Stimulated activated CD4-positive, alpha-beta T cell treated with anti-CD3 and anti-CD28 coated beads, Interleukin-1b, Interleukin-23, amount 100 ng/mL, for 48 hours (primary cell): Measurements from ENCODE around the gene SLC4A4.

Experiments used
- DNase-seq: peaks from one replicate; pipeline ENCODE4 v3.0.0-alpha.2; 2020

The SLC4A4 gene

GRCh38 chr4:71474731-71475130, 135.9 kb downstream of the SLC4A4 start:
- no peak for DNase-seq

DNA sequence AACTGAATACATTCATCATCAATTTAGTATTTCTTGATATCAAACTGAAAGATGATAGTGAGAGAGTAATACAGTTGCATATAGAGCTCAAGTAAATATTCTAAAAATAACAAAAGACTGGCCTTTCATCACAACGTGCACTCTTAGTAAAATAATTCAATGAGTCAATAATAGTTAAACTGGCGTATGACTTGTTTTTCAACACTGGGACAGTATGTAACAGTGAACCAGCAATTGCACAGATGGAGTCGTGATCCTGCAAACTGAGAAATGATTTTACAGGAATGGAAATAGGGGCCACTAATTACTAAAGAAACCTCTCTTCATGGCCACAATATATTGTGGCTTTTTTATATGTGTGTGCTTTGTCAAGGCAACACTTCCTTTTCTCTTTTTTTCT, 137.4 kb downstream of the SLC4A4 start:
- no peak for DNase-seq

GRCh38 chr4:71486550-71487343, 147.9 kb downstream of the SLC4A4 start:
- no peak for DNase-seq

- no peak for DNase-seq
These were observed 148.6 kb downstream of the SLC4A4 start for GRCh38 chr4:71487344-71487920.

GRCh38 chr4:71494539-71494938, 155.7 kb downstream of the SLC4A4 start:
- DNase-seq, result no peak

DNA sequence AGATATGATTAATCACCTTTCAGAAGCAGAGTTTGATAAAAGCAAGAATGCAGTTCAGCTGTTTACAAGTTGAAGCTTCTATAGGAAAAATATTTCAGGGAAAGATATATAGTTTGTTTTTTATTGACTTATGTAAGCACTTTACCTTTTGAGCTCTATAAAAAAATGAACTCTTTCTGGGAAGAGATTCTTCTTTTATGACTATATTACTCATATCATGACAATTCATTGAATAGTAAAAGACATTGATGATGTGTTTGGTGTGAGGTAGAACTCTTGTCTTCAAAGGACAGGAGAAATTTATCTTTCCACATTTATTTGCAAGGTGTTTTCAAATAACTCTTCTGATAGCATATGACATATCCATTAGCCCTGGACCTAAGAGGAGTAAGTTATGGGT, 156.6 kb downstream of the SLC4A4 start:
- DNase-seq, result no peak

GRCh38 chr4:71497078-71497477, 158.3 kb downstream of the SLC4A4 start:
- DNase-seq, result no peak

DNA sequence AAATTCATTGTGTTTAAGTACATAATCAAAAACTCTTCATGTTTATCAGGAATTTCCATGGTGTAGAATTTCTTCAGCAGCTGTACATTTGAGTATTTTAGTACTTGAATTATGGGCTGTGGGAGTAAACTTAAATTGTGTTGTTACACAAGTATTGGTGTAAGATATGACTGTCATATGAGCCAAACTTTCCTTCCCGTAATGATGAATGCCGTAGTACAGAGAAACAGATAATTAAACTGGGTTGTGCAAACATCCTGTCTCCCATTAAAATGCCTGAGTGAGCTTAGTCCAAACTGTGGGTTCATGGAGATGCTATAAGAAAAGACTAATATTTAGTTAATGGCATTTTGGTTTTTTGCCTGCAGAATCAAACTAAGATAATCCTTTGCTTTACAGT, 159.2 kb downstream of the SLC4A4 start:
- DNase-seq, result no peak

DNA sequence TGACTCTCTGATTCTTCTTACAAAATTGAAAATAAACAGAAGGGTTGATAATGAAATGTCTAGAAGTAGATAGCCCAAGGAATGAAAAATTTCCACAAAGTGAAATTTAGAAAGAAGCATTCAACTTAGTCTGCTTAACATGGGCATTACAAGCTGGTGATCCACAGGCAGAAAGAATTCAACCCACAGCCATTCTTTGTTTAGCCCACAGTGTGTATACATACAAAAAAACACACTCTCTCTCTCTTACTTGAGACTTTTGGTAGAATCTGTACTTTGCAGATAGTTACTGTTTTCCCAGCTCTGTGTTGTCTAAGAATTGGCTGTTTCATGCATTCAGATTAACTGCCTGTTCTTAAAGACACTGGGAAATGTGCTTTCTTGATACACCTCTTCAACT, 159.8 kb downstream of the SLC4A4 start:
- DNase-seq, result no peak

DNA sequence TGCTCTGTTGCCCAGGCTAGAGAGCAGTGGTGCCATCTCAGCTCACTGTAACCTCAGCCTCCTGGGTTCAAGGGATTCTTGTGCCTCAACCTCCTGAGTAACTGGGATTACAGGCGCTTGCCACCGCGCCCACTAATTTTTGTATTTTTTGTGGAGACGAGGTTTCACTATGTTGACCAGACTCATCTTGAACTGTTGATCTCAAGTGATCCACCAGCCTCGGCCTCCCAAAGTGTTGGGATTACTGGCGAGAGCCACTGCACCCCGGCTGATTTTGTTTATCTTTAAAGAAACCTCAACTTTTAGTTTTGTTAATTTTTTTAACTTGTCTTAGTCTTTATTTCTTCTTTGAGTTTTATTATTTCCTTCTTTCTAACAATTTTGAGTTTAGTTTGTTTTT, 163.2 kb downstream of the SLC4A4 start:
- DNase-seq, result no peak

- DNase-seq, result no peak
These were observed 179.6 kb downstream of the SLC4A4 start for GRCh38 chr4:71518283-71518989.

DNA sequence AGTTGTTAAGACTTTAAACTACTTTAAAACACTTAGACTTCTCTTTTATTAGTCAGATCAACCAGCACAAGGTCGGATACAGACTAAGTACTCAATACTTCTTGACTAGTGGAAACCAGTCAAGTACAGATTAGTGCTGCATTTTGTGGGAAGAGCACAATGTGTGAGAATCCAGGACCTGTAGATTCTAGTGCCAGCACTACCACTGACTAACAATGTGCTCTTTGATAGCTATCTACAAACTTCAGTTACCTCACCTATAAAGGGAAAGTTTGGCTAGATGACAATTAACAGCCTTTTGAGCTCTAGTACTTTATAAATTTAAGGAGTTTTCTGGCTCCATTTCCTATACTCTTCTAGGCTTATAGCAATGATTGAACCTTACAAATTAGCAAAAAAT, 181.5 kb downstream of the SLC4A4 start:
- DNase-seq, result no peak

GRCh38 chr4:71520850-71521249, 182.0 kb downstream of the SLC4A4 start:
- no peak for DNase-seq

GRCh38 chr4:71524756-71525155, 185.9 kb downstream of the SLC4A4 start:
- no peak for DNase-seq

- no peak for DNase-seq
These were observed 188.0 kb downstream of the SLC4A4 start for GRCh38 chr4:71526637-71527406.

- DNase-seq, result no peak
These were observed 193.6 kb downstream of the SLC4A4 start for GRCh38 chr4:71532407-71532806.

DNA sequence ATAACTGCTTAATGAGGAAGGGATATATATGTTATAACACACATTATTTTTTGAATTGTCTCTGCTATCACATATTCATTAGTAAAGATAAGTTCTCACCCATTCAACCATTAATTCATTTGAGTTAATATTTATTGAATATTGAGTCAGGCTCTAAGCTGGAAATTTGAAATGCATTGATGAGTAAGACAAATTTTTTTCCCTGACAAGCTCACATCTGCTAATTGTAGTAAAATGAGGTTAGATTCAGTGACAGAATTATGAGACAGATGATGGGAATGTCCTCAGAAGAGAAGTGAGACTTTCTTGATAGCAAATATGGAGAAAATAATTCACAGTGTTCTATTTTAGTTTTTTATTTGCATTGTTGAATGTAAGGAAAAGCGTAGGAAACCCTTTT, 194.3 kb downstream of the SLC4A4 start:
- no peak for DNase-seq

DNA sequence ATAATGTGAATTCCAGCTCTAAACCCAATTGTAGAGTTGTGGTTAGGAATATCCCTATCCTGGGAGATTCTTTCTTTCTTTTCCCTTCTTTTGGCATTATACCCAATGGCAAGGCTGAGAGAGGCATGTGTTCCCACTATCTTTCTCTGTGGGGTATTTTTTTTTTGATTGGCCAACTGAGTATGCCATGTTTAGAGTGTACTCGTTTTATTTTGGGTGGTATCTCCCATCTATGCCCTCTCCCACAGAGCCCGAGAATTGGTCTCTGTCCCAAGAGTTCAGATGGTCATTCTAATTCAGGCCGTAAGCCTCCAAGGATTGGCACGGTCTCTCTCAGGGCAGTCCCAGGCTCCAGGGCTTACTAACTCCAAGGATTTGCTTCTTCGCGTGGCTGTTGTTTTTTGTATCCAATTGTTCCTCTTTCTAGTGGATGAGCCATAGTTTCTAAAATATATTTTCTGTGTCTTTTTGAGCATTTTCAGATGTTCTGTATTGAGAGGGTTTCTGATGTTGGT, 198.8 kb downstream of the SLC4A4 start:
- no peak for DNase-seq

GRCh38 chr4:71538528-71538927, 199.7 kb downstream of the SLC4A4 start:
- no peak for DNase-seq

DNA sequence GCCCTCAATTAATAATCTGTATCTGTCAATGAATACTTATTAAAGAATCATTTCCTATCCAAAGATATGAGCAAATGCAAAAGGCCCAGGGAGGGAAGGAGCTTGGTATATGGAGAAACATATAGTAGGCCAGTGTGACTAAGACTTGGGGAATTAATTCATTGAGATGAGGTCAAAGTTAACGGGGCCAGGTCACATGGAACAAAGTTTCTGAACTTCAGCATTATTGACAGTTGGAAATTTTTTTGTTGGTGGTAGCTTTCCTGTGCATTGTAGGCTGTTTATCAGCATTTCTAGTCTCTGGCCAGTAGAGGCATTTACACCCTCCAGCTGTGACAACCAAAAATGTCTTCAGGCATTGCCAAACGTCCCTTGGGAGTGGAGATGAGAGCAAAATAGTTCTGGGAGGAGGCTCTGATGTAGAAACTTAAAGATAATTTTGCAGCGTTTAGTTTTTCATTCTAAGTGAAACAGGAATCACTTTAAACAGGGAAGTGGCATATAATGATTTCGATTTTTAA, 202.0 kb downstream of the SLC4A4 start:
- no peak for DNase-seq

DNA sequence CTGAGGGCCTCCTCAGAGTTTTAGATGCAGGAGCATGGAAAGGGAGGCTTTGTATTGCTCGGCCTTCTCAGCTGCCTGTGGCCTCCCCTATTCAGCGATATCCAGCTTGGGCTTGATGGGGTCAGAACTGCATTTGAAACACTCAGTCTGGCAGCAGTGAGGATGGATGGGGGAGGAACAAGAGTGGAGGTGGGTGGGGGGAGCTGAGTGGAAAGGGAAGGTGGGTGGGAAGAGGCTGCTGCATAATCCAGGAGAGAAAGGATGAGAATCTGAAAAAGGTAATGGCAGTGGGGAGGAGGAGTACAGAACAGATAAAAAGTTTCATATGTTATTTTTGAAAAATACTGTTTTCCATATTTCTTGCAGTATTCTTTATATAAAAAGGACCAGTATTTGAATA, 202.7 kb downstream of the SLC4A4 start:
- no peak for DNase-seq

DNA sequence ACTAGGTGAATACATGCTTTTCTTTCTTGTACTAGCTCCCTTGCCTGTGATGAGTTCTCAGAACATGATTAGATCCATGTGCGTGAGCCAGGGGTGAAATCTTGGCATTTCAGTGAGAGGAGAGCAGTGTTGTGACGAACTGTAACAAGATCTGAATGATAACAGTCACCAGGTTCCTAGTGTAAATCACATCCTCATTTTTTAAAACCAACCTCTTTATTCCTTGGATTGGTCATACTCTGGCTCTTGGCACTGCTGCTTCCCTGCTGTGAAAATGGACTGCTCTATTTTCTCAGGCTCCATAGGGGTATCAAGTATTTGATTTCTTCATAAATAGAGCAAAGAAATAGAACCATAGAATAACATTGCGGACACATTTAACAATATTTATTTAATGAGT, 206.3 kb downstream of the SLC4A4 start:
- DNase-seq, result no peak
